ENCODE measurements around the gene ITIH4. TPM values are rescaled to one million over a fixed set of nuclear protein-coding genes. Genes with fewer than 3 reads are reported as not detected.
A peak's percentile ranks its signal among the peaks of the same experiment; 100 is the strongest.

ITIH4 gene
- polyA plus RNA-seq, 1 of the 3 experiments (the other 2 are of a cell fraction) = 2.0 TPM

DNA sequence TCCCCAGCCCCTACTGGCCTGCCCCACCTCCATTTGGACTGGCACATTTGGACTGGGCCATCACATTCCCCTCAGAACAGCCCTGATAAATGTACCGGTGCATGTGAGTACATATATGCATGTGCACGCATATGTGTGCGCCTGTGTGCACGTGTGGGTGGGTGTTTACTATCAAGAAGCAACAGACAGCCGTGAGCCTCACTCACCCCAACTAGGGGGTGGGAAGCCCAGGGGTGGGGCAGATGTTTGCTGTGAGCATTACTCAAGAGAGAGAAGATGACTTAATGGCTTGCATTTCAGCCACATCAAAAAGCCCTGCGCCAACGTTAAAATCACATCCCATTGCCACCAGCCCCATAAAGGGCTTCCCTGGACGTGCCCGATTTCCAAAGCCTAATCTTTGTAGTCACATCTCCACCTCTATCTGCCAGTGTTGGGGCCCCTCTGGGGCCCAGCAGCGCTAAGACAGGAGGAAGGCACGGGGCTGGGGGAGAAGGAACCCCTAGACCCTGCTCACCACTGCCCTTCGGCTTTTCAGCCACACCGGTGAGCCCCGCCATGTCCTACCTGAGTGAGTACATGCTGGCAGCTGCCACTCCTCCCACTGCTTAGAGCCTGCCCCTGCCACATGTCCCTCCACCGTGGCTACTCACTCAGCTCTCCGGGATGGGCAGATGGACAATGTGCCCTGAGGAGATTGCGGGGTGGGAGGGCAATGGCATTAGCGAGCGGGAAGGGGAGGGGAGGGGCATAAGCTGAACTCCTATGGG, 25.0 kb downstream of the ITIH4 start:
- peaks cover 3% of the 10 kb centered on the region for H3F3A ChIP-seq (replicated peaks; ENCODE audit: insufficient read depth)
- CTCF ChIA-PET = interaction anchor here (0.8 kb wide), 1 partner anchor 46 kb away, joined by 3 read pairs; no protein-coding TSS in a partner anchor
- no peak overlapping the region for H3K9ac ChIP-seq
- no peaks in the 10 kb centered on the region for H3K36me3 ChIP-seq (replicated peaks in 1 of 2; ENCODE audit: control insufficient read depth in 1 of 2, insufficient read depth in 2 of 2, low read length in 1 of 2)
- no peaks in the 10 kb centered on the region for H3K9me3 ChIP-seq
- no peak overlapping the region for H2AFZ ChIP-seq (ENCODE audit: low read depth)
- TF ChIP-seq, protein P1, sequence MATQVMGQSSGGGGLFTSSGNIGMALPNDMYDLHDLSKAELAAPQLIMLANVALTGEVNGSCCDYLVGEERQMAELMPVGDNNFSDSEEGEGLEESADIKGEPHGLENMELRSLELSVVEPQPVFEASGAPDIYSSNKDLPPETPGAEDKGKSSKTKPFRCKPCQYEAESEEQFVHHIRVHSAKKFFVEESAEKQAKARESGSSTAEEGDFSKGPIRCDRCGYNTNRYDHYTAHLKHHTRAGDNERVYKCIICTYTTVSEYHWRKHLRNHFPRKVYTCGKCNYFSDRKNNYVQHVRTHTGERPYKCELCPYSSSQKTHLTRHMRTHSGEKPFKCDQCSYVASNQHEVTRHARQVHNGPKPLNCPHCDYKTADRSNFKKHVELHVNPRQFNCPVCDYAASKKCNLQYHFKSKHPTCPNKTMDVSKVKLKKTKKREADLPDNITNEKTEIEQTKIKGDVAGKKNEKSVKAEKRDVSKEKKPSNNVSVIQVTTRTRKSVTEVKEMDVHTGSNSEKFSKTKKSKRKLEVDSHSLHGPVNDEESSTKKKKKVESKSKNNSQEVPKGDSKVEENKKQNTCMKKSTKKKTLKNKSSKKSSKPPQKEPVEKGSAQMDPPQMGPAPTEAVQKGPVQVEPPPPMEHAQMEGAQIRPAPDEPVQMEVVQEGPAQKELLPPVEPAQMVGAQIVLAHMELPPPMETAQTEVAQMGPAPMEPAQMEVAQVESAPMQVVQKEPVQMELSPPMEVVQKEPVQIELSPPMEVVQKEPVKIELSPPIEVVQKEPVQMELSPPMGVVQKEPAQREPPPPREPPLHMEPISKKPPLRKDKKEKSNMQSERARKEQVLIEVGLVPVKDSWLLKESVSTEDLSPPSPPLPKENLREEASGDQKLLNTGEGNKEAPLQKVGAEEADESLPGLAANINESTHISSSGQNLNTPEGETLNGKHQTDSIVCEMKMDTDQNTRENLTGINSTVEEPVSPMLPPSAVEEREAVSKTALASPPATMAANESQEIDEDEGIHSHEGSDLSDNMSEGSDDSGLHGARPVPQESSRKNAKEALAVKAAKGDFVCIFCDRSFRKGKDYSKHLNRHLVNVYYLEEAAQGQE (IDR thresholded peaks at IDR 0.05; ENCODE audit: low read depth, low read length) = no peak
- TF ChIP-seq ELF1 (IDR thresholded peaks at IDR 0.05) (no peak), POLR2AphosphoS5 (IDR thresholded peaks at IDR 0.05; ENCODE audit: low read depth, low read length) (no peak), MXI1 (IDR thresholded peaks at IDR 0.05; ENCODE audit: low read depth, low read length) (no peak), RFX5 (IDR thresholded peaks at IDR 0.05; ENCODE audit: low read length) (no peak), MEF2A (IDR thresholded peaks at IDR 0.05; ENCODE audit: borderline replicate concordance, low read depth) (no peak), GABPA (IDR thresholded peaks at IDR 0.05; ENCODE audit: low read depth) (no peak), YY1 (IDR thresholded peaks at IDR 0.05; ENCODE audit: low read depth) (no peak), CHD2 (IDR thresholded peaks at IDR 0.05; ENCODE audit: low read length, partially characterized antibody) (no peak), TAF1 (IDR thresholded peaks at IDR 0.05; ENCODE audit: borderline replicate concordance, low read depth, low read length) (no peak), JUND (IDR thresholded peaks at IDR 0.05) (no peak), RXRA (IDR thresholded peaks at IDR 0.05; ENCODE audit: borderline replicate concordance, low read depth) (no peak), FOXM1 (IDR thresholded peaks at IDR 0.05; ENCODE audit: low read depth) (no peak), NFIC (IDR thresholded peaks at IDR 0.05; ENCODE audit: borderline replicate concordance) (no peak)
- TF ChIP-seq, protein P2, sequence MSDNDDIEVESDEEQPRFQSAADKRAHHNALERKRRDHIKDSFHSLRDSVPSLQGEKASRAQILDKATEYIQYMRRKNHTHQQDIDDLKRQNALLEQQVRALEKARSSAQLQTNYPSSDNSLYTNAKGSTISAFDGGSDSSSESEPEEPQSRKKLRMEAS (IDR thresholded peaks at IDR 0.05; ENCODE audit: low read depth) = no peak
- TF ChIP-seq, protein P3, sequence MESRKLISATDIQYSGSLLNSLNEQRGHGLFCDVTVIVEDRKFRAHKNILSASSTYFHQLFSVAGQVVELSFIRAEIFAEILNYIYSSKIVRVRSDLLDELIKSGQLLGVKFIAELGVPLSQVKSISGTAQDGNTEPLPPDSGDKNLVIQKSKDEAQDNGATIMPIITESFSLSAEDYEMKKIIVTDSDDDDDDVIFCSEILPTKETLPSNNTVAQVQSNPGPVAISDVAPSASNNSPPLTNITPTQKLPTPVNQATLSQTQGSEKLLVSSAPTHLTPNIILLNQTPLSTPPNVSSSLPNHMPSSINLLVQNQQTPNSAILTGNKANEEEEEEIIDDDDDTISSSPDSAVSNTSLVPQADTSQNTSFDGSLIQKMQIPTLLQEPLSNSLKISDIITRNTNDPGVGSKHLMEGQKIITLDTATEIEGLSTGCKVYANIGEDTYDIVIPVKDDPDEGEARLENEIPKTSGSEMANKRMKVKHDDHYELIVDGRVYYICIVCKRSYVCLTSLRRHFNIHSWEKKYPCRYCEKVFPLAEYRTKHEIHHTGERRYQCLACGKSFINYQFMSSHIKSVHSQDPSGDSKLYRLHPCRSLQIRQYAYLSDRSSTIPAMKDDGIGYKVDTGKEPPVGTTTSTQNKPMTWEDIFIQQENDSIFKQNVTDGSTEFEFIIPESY (IDR thresholded peaks at IDR 0.05; ENCODE audit: borderline replicate concordance, low read depth) = no peak
- TF ChIP-seq, protein P4, sequence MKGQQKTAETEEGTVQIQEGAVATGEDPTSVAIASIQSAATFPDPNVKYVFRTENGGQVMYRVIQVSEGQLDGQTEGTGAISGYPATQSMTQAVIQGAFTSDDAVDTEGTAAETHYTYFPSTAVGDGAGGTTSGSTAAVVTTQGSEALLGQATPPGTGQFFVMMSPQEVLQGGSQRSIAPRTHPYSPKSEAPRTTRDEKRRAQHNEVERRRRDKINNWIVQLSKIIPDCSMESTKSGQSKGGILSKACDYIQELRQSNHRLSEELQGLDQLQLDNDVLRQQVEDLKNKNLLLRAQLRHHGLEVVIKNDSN (IDR thresholded peaks at IDR 0.05; ENCODE audit: borderline replicate concordance, low read depth) = no peak
- peak; percentile 46 for DNase-seq
- H3K4me3 ChIP-seq (ENCODE audit: low read depth in 2 of 2, low read length in 1 of 2) = no peak overlapping the region
- no peaks in the 10 kb centered on the region for H3K27me3 ChIP-seq (ENCODE audit: insufficient read depth)
- no peak overlapping the region for H3K4me2 ChIP-seq
- H4K20me1 ChIP-seq (ENCODE audit: insufficient read depth) = no peaks in the 10 kb centered on the region
- H3K4me1 ChIP-seq (ENCODE audit: control insufficient read depth in 1 of 2, insufficient read depth in 2 of 2, low read depth in 1 of 2, low read length in 1 of 2) = no peaks in the 10 kb centered on the region; a peak in 2 of 4 replicates
- no peak overlapping the region for H3K27ac ChIP-seq (ENCODE audit: low read depth in 2 of 2, low read length in 1 of 2)
- 78% methylated on average over 18 of the region's 19 CpGs for WGBS (ENCODE audit: low lambda C conversion rate)
- no peaks in the 10 kb centered on the region for H3K79me2 ChIP-seq (ENCODE audit: insufficient read depth)
- H3K9me2 ChIP-seq = no peaks in the 10 kb centered on the region
- POLR2A ChIA-PET = interaction anchor here (0.6 kb wide), 1 partner anchor 34 kb away, joined by 4 read pairs; no protein-coding TSS in a partner anchor

Data from SK-N-SH (cell line).